Activated CD4-positive, alpha-beta T cell treated with anti-CD3 and anti-CD28 coated beads for 48 hours (primary cell): ENCODE results near the gene TRAF3IP1.
"Not testable (repeated sequence)": the region's sequence is repeated elsewhere in the genome, so short reads cannot be mapped to it uniquely, and the experiment has no call there.

Source experiments
- DNase-seq: peaks from one replicate; pipeline ENCODE4 v3.0.0-alpha.2; 2020

The TRAF3IP1 gene

GRCh38 chr2:238344517-238344916 is 24.2 kb downstream of the TRAF3IP1 start:
- DNase-seq, result no peak

- DNase-seq, result no peak
Measured at GRCh38 chr2:238345297-238345968, 25.1 kb downstream of the TRAF3IP1 start.

- no peak for DNase-seq
Measured at GRCh38 chr2:238346544-238346943, 26.2 kb downstream of the TRAF3IP1 start.

GRCh38 chr2:238350150-238350897 is 30.0 kb downstream of the TRAF3IP1 start:
- DNase-seq, result no peak

- DNase-seq, result no peak
Measured at GRCh38 chr2:238351315-238351714, 31.0 kb downstream of the TRAF3IP1 start.

- DNase-seq, result no peak
Measured at GRCh38 chr2:238352361-238352760, 32.0 kb downstream of the TRAF3IP1 start.

GRCh38 chr2:238358769-238359168 is 38.5 kb downstream of the TRAF3IP1 start:
- no peak for DNase-seq

- no peak for DNase-seq
Measured at GRCh38 chr2:238359403-238359802, 39.1 kb downstream of the TRAF3IP1 start.

- DNase-seq, result no peak
Measured at GRCh38 chr2:238361877-238362276, 41.6 kb downstream of the TRAF3IP1 start.

GRCh38 chr2:238362626-238363025 is 42.3 kb downstream of the TRAF3IP1 start:
- no peak for DNase-seq

- no peak for DNase-seq
Measured at GRCh38 chr2:238369591-238370040, 49.3 kb downstream of the TRAF3IP1 start.

- DNase-seq, result no peak
Measured at GRCh38 chr2:238370094-238370822, 49.9 kb downstream of the TRAF3IP1 start.

GRCh38 chr2:238370823-238371372 is 50.6 kb downstream of the TRAF3IP1 start:
- peak; percentile 67 for DNase-seq

- not testable (repeated sequence) for DNase-seq
Measured at GRCh38 chr2:238372277-238372676, 52.0 kb downstream of the TRAF3IP1 start.

GRCh38 chr2:238376884-238377391 is 56.6 kb downstream of the TRAF3IP1 start:
- DNase-seq, result no peak

GRCh38 chr2:238378230-238379095 is 58.1 kb downstream of the TRAF3IP1 start:
- DNase-seq, result no peak

- peak; percentile 35 for DNase-seq
Measured at GRCh38 chr2:238379096-238379810, 58.9 kb downstream of the TRAF3IP1 start.

- no peak for DNase-seq
Measured at GRCh38 chr2:238380336-238380735, 60.0 kb downstream of the TRAF3IP1 start.

- DNase-seq, result no peak
Measured at GRCh38 chr2:238380785-238381184, 60.5 kb downstream of the TRAF3IP1 start.

GRCh38 chr2:238381341-238382115 is 61.2 kb downstream of the TRAF3IP1 start:
- DNase-seq, result no peak

- DNase-seq, result no peak
Measured at GRCh38 chr2:238382381-238382781, 62.1 kb downstream of the TRAF3IP1 start.
